SK-N-SH (cell line): ENCODE data around the gene BTBD18. TPM values are rescaled to one million over a fixed set of nuclear protein-coding genes. Genes with fewer than 3 reads are reported as not detected.

ENCODE experiments used
- CTCF ChIA-PET: fragments of 300-600, 350-600 bp; formaldehyde crosslinking; extraction: SDS; loops from one replicate; lab custom pipeline; 2021; lab: Yijun Ruan, JAX
- POLR2A ChIA-PET: fragments of 350-600 bp; sonication (Branson Sonifier 250); formaldehyde crosslinking; extraction: SDS; loops from one replicate; lab custom pipeline; 2020; ENCODE audit warnings: antibody characterized with exemption, inconsistent platforms; lab: Yijun Ruan, JAX
- DNase-seq: peaks from one replicate; pipeline ENCODE4 v3.0.0; 2012
- H2AFZ ChIP-seq: fragments of 200-600 bp; sonication (generic); 2 replicates; pipeline ENCODE4 v1.8.1; 2016; ENCODE audit warnings: antibody characterized with exemption, mild to moderate bottlenecking, low read depth
- H3F3A ChIP-seq: fragments of 200-600 bp; sonication (generic); replicated peaks from 2 replicates; pipeline ENCODE3; 2016; ENCODE audit warnings: antibody characterized with exemption, mild to moderate bottlenecking; ENCODE audit not compliant: insufficient read depth
- H3K27ac ChIP-seq, 2 experiments: fragments of 200-500 bp in 1 of 2; fragments of 200-600 bp in 1 of 2; sonication (Bioruptor generic) in 1 of 2; sonication (generic), shearing (Covaris generic) in 1 of 2; 2 replicates each; pipeline versions ENCODE4 v1.5.1 to v1.6.1; 2014 to 2016; ENCODE audit warnings: low read depth in 2 of 2, inconsistent platforms in 1 of 2, low read length in 1 of 2, mild to moderate bottlenecking in 1 of 2, mixed read lengths in 1 of 2
- H3K27me3 ChIP-seq: fragments of 200-600 bp; sonication (generic), shearing (Covaris generic); 2 replicates; pipeline ENCODE4 v1.6.1; 2016; ENCODE audit warnings: mixed run types; ENCODE audit not compliant: insufficient read depth
- H3K36me3 ChIP-seq, 2 experiments: fragments of 200-500 bp in 1 of 2; fragments of 200-600 bp in 1 of 2; sonication (Bioruptor generic) in 1 of 2; sonication (generic) in 1 of 2; replicated peaks in 1 of 2; 2 replicates each; pipeline versions ENCODE3 to v1.5.1; 2014 to 2016; ENCODE audit warnings: low read length in 1 of 2, mild to moderate bottlenecking in 1 of 2; ENCODE audit not compliant: insufficient read depth in 2 of 2, control insufficient read depth in 1 of 2
- H3K4me1 ChIP-seq, 2 experiments: fragments of 200-500 bp in 1 of 2; fragments of 200-600 bp in 1 of 2; sonication (Bioruptor generic) in 1 of 2; sonication (generic), shearing (Covaris generic) in 1 of 2; 2 replicates each; pipeline versions ENCODE4 v1.5.1 to v1.6.1; 2014 to 2016; ENCODE audit warnings: low read depth in 1 of 2, low read length in 1 of 2, mixed run types in 1 of 2; ENCODE audit not compliant: insufficient read depth in 2 of 2, control insufficient read depth in 1 of 2
- H3K4me2 ChIP-seq: fragments of 200-600 bp; sonication (generic), shearing (Covaris generic); 2 replicates; pipeline ENCODE4 v1.6.1; 2017; ENCODE audit warnings: mixed run types
- H3K4me3 ChIP-seq, 2 experiments: fragments of 200-500 bp in 1 of 2; fragments of 200-600 bp in 1 of 2; sonication (Bioruptor generic) in 1 of 2; sonication (generic), shearing (Covaris generic) in 1 of 2; 2 replicates each; pipeline versions ENCODE4 v1.5.1 to v1.8.1; 2014 to 2016; ENCODE audit warnings: low read depth in 2 of 2, inconsistent platforms in 1 of 2, low read length in 1 of 2, mild to moderate bottlenecking in 1 of 2, mixed read lengths in 1 of 2, moderate library complexity in 1 of 2
- H3K79me2 ChIP-seq: fragments of 200-600 bp; sonication (generic); 2 replicates; pipeline ENCODE4 v1.8.1; 2017; ENCODE audit warnings: mild to moderate bottlenecking; ENCODE audit not compliant: insufficient read depth
- H3K9ac ChIP-seq: fragments of 200-600 bp; sonication (generic); 2 replicates; pipeline ENCODE4 v1.6.1; 2017; ENCODE audit warnings: mixed run types
- H3K9me2 ChIP-seq: fragments of 200-600 bp; sonication (generic); 2 replicates; pipeline ENCODE4 v1.6.1; 2017; ENCODE audit warnings: mixed run types
- H3K9me3 ChIP-seq: fragments of 200-600 bp; sonication (generic); 2 replicates; pipeline ENCODE4 v1.6.1; 2017; ENCODE audit warnings: mixed run types, mild to moderate bottlenecking, moderate library complexity
- H4K20me1 ChIP-seq: fragments of 200-600 bp; sonication (generic); 2 replicates; pipeline ENCODE4 v1.6.1; 2017; ENCODE audit warnings: mild to moderate bottlenecking, mixed run types; ENCODE audit not compliant: insufficient read depth
- FOXJ3 ChIP-seq: sonication (generic); formaldehyde crosslinking; IDR thresholded peaks from 2 replicates; pipeline ENCODE4 v1.5.1; 2020; ENCODE audit warnings: mild to moderate bottlenecking, missing genetic modification reagents
- GABPA ChIP-seq: IDR thresholded peaks from 2 replicates; pipeline ENCODE4 v1.4.0; 2012; ENCODE audit warnings: low read depth, mild to moderate bottlenecking
- GATA2 ChIP-seq: sonication (generic); formaldehyde crosslinking; IDR thresholded peaks from 2 replicates; pipeline ENCODE4 v1.5.0; 2020; ENCODE audit warnings: mild to moderate bottlenecking, missing genetic modification reagents
- MEF2A ChIP-seq: IDR thresholded peaks from 2 replicates; pipeline ENCODE4 v1.4.0; 2012; ENCODE audit warnings: low read depth, borderline replicate concordance
- NFIC ChIP-seq: IDR thresholded peaks from 2 replicates; pipeline ENCODE4 v1.4.0; 2012; ENCODE audit warnings: borderline replicate concordance
- RAD21 ChIP-seq: IDR thresholded peaks from 2 replicates; pipeline ENCODE4 v1.6.1; 2012; ENCODE audit warnings: mild to moderate bottlenecking, low read length
- RCOR1 ChIP-seq: fragments of 150-350 bp; IDR thresholded peaks from 2 replicates; pipeline ENCODE4 v1.6.1; 2017; ENCODE audit warnings: antibody characterized with exemption, low read length
- REST ChIP-seq: IDR thresholded peaks from 2 replicates; pipeline ENCODE4 v1.6.1; 2012; ENCODE audit warnings: mild to moderate bottlenecking, low read depth, low read length, moderate library complexity
- SMC3 ChIP-seq: IDR thresholded peaks from 2 replicates; pipeline ENCODE4 v1.6.1; 2012; ENCODE audit warnings: low read depth, low read length, improper control_type of control experiment
- TAF1 ChIP-seq: IDR thresholded peaks from 2 replicates; pipeline ENCODE4 v1.6.1; 2012; ENCODE audit warnings: low read depth, mild to moderate bottlenecking, low read length, moderate library complexity, borderline replicate concordance
- TCF12 ChIP-seq: IDR thresholded peaks from 2 replicates; pipeline ENCODE4 v1.4.0; 2012
- TEAD4 ChIP-seq: IDR thresholded peaks from 2 replicates; pipeline ENCODE4 v1.4.0; 2012; ENCODE audit warnings: mild to moderate bottlenecking, borderline replicate concordance; ENCODE audit not compliant: insufficient read depth
- ZBTB33 ChIP-seq: IDR thresholded peaks from 2 replicates; pipeline ENCODE4 v1.4.0; 2012; ENCODE audit warnings: low read depth, borderline replicate concordance
- WGBS: methylation state at CpG from one replicate; pipeline ENCODE4 v1.1.6; 2017; ENCODE audit warnings: low lambda C conversion rate; 5-methylcytosine and 5-hydroxymethylcytosine counted together
- polyA plus RNA-seq, 3 experiments: library from polyadenylated mRNA; depleted of rRNA; stranded (reverse); fragments of >200 nt; gene quantifications; 2 replicates each; pipeline ENCODE4 v1.2.3, GENCODE V29; 2012
- TF ChIP-seq, protein P1 (sequence below): IDR thresholded peaks from 2 replicates; pipeline ENCODE4; 2012
- TF ChIP-seq, protein P2 (sequence below): fragments of 150-350 bp; IDR thresholded peaks from 2 replicates; pipeline ENCODE4 v1.6.1; 2016; ENCODE audit warnings: mild to moderate bottlenecking, low read depth, low read length

Gene BTBD18
- polyA plus RNA-seq, 1 of the 3 experiments (the other 2 are of a cell fraction): not detected

DNA sequence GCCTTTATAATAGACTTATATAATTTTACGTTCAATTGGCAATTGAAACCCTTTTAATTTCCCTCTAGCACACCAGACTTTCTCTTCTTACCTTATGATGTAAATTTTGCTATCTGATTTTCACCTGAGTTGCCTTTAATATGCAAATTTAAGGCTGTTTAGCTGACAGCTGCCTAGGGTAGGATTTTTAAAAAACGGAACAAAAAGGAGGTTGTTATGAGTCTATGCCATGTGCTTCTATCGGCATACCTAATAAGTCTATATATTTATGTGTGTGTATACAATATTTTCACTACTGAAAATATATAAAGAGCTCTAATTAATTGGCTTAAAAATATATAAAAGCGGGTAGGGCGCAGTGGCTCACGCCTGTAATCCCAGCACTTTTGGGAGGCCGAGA, 22.1 kb downstream of the BTBD18 start (continued):
- TF ChIP-seq FOXJ3 (no peak), RCOR1 (no peak), SMC3 (no peak), TCF12 (no peak), TEAD4 (no peak), NFIC (no peak), RAD21 (no peak)
- TF ChIP-seq, protein P1, sequence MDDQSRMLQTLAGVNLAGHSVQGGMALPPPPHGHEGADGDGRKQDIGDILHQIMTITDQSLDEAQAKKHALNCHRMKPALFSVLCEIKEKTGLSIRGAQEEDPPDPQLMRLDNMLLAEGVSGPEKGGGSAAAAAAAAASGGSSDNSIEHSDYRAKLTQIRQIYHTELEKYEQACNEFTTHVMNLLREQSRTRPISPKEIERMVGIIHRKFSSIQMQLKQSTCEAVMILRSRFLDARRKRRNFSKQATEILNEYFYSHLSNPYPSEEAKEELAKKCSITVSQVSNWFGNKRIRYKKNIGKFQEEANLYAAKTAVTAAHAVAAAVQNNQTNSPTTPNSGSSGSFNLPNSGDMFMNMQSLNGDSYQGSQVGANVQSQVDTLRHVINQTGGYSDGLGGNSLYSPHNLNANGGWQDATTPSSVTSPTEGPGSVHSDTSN: no peak
- TF ChIP-seq, all 33 proteins: peak for 0

DNA sequence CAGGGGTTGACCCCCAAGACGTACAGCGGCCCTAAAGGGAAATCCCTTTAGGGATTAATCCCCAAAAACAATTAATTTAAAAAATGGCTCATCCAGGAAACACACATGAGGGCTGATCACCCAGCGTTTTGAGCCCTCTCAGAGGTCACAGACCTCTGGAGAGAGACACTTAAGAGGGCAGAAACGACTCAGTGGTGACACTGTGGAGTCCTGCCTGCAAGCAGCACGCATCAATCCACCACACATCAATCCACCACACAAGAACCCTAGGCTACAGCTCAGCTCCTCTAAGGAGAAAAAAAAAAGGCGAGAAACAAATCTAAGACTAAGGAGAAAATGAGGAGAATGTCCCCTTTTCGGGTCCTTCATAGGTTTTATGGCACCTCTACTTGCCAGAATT, 22.8 kb downstream of the BTBD18 start:
- ChIA-PET CTCF (interaction anchor here (1.5 kb wide), 1 partner anchor 72 kb away, joined by 5 read pairs; no protein-coding TSS in a partner anchor), POLR2A (no interaction called here)
- Histone ChIP-seq H3K4me1 (no peaks in the 10 kb centered on the region), H2AFZ (no peak overlapping the region), H4K20me1 (0 out of 2 replicates have a peak, but pooled peaks cover 5% of the 10 kb centered on the region), H3K27ac (no peak overlapping the region), H3K4me2 (no peak overlapping the region), H3K79me2 (peaks cover 95% of the 10 kb centered on the region), H3K9me2 (no peaks in the 10 kb centered on the region), H3K4me3 (no peak overlapping the region), H3K27me3 (no peaks in the 10 kb centered on the region), H3F3A (peaks cover 6% of the 10 kb centered on the region), H3K36me3 (peaks cover 5 to 6% of the 10 kb centered on the region in 2 experiments), H3K9ac (no peak overlapping the region), H3K9me3 (no peaks in the 10 kb centered on the region)
- TF ChIP-seq MEF2A: no peak
- TF ChIP-seq, protein P2, sequence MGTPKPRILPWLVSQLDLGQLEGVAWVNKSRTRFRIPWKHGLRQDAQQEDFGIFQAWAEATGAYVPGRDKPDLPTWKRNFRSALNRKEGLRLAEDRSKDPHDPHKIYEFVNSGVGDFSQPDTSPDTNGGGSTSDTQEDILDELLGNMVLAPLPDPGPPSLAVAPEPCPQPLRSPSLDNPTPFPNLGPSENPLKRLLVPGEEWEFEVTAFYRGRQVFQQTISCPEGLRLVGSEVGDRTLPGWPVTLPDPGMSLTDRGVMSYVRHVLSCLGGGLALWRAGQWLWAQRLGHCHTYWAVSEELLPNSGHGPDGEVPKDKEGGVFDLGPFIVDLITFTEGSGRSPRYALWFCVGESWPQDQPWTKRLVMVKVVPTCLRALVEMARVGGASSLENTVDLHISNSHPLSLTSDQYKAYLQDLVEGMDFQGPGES: no peak
- no peak for TF ChIP-seq GATA2 (CRISPR knock-in tag)
- TF ChIP-seq GABPA: no peak
- TF ChIP-seq TAF1: no peak
- TF ChIP-seq, protein P1: no peak
- no peak for TF ChIP-seq ZBTB33
- TF ChIP-seq RAD21: no peak
- no peak for TF ChIP-seq REST
- WGBS: 83% methylated on average over 7 of the region's 7 CpGs
- no peak for DNase-seq
